ENCODE results near the gene POU2F1.

The POU2F1 gene

DNA sequence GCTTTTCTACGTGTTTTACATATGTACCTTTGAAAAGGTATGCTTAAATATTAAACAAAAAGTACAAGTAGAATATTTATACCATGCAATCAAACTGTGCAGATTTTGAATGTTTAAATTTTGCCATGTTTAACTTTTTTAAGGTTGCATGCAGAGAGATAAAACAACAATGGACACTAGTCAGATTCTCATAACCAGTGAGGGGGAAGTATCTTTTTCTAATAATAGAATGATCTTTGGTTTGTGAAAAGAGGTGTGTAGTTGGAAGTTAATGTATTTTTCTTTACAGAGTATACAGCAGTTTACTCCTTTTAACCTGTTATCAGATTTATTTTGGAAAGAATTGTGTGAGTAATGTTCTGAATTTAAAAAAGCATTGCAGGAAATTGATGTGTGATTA lies 27.1 kb downstream of the POU2F1 start:
- TF ChIP-seq CTCF (conservative IDR thresholded peaks at IDR 0.05; ENCODE audit: low read depth, low read length), result no peak
- DNase-seq (ENCODE audit: low read depth), result no peak

GRCh38 chr1:167248707-167249642 lies 28.3 kb downstream of the POU2F1 start:
- H3K4me3 ChIP-seq (ENCODE audit: low read depth, low read length), result no peak overlapping the region
- DNase-seq (ENCODE audit: low read depth), result no peak
- no peak for TF ChIP-seq CTCF (conservative IDR thresholded peaks at IDR 0.05; ENCODE audit: low read depth, low read length)

More for the DNA sequence above, 27.1 kb downstream of the POU2F1 start:
- no peak overlapping the region for H3K4me3 ChIP-seq (ENCODE audit: low read depth, low read length)

DNA sequence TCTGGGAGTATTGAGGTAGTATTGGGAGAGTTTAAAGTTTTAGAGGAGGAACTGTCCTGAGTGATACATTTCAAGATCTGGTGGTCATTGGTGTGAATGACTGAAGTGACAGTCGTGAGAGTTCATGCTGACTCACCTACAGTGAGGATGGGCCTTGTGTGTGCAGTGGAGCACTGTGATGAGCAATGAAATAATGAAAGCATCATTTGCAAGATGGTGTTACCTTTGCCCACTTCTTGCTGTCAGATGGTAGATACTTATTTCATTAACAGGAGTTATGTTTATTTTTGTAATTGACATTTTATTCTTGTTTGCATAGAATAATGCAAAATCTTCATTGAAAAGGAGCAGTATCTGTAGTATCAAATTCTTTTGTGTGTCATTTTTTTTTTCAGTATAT lies 29.0 kb downstream of the POU2F1 start:
- no peak overlapping the region for H3K4me3 ChIP-seq (ENCODE audit: low read depth, low read length)
- TF ChIP-seq CTCF (conservative IDR thresholded peaks at IDR 0.05; ENCODE audit: low read depth, low read length), result no peak
- DNase-seq (ENCODE audit: low read depth), result no peak

GRCh38 chr1:167250482-167250881 lies 29.8 kb downstream of the POU2F1 start:
- H3K4me3 ChIP-seq (ENCODE audit: low read depth, low read length), result no peak overlapping the region
- no peak for TF ChIP-seq CTCF (conservative IDR thresholded peaks at IDR 0.05; ENCODE audit: low read depth, low read length)
- no peak for DNase-seq (ENCODE audit: low read depth)

- no peak overlapping the region for H3K4me3 ChIP-seq (ENCODE audit: low read depth, low read length)
Measured at GRCh38 chr1:167251472-167251871, 30.8 kb downstream of the POU2F1 start.

GRCh38 chr1:167252986-167253385 lies 32.3 kb downstream of the POU2F1 start:
- no peak for DNase-seq (ENCODE audit: low read depth)
- H3K4me3 ChIP-seq (ENCODE audit: low read depth, low read length), result no peak overlapping the region
- no peak for TF ChIP-seq CTCF (conservative IDR thresholded peaks at IDR 0.05; ENCODE audit: low read depth, low read length)

More at GRCh38 chr1:167251472-167251871, 30.8 kb downstream of the POU2F1 start:
- DNase-seq (ENCODE audit: low read depth), result no peak
- TF ChIP-seq CTCF (conservative IDR thresholded peaks at IDR 0.05; ENCODE audit: low read depth, low read length), result no peak

DNA sequence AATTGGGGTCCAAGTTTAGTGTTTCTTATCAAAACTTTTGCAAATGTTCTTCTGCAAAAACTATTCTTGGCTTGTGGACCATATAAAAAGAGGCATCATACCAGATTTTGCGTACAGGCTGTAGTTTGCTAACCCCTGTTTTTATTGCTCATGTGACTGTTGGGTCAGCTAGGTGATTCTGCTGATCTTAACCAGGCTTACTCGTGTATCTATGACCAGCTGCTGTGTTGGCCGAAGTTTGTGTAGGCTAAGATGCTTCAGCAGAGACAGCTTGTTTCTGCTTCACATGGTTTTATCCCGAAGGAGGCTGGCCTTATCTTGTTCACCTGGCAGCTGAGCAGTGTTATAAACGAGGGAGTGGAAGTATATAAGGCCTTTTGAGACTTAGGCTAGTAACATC lies 38.2 kb downstream of the POU2F1 start:
- no peak for TF ChIP-seq CTCF (conservative IDR thresholded peaks at IDR 0.05; ENCODE audit: low read depth, low read length)
- no peak for DNase-seq (ENCODE audit: low read depth)
- H3K4me3 ChIP-seq (ENCODE audit: low read depth, low read length), result no peak overlapping the region
